ENCODE data around the gene LACTBL1. TPM values are rescaled to one million over a fixed set of nuclear protein-coding genes. Genes with fewer than 3 reads are reported as not detected.

Gene LACTBL1
- total and polyA plus RNA-seq, 2 experiments from 2014 or later, result not detected

DNA sequence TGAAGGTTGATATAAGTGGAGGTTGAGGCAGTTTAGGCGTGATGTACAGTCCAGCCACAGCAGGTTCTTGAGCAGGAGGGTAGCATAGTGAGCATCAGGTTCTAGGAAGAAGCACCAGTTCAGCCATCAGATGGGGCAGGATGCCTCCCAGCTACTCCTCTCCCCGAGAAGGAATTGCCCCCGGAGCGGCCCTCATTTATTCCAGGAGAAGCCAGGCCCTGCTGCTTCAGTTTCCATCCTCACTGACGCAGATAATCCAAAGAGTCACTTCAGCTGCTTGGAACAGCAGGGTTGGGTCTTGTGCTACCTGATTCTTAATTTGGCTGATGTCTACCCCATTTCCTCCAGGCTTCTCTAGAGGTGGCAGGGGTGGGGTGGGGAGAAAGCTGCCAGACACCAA is 54.7 kb downstream of the LACTBL1 start:
- H3K36me3 ChIP-seq (ENCODE audit: insufficient read depth), result no peaks in the 10 kb centered on the region
- no peaks in the 10 kb centered on the region for H3K27me3 ChIP-seq (ENCODE audit: insufficient read depth)
- H3F3A ChIP-seq (replicated peaks; ENCODE audit: low read depth), result no peaks in the 10 kb centered on the region
- Mint-ChIP-seq H3K36me3 (ENCODE audit: low read depth) (no peaks in the 10 kb centered on the region), H3K27me3 (ENCODE audit: insufficient read depth, low read depth, poor library complexity) (peaks cover 11% of the 10 kb centered on the region), H3K4me3 (no peak overlapping the region), H3K27ac (no peak overlapping the region), H3K4me1 (peaks cover 9% of the 10 kb centered on the region), H3K9me3 (no peaks in the 10 kb centered on the region)
- H3K4me3 ChIP-seq, result no peak overlapping the region
- no peak overlapping the region for H3K27ac ChIP-seq (ENCODE audit: low read depth)
- TF ChIP-seq, protein P1, sequence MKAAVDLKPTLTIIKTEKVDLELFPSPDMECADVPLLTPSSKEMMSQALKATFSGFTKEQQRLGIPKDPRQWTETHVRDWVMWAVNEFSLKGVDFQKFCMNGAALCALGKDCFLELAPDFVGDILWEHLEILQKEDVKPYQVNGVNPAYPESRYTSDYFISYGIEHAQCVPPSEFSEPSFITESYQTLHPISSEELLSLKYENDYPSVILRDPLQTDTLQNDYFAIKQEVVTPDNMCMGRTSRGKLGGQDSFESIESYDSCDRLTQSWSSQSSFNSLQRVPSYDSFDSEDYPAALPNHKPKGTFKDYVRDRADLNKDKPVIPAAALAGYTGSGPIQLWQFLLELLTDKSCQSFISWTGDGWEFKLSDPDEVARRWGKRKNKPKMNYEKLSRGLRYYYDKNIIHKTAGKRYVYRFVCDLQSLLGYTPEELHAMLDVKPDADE (IDR thresholded peaks at IDR 0.05), result no peak
- TF ChIP-seq JUNB (IDR thresholded peaks at IDR 0.05; ENCODE audit: unreplicated experiment), result no peak
- TF ChIP-seq, protein P2, sequence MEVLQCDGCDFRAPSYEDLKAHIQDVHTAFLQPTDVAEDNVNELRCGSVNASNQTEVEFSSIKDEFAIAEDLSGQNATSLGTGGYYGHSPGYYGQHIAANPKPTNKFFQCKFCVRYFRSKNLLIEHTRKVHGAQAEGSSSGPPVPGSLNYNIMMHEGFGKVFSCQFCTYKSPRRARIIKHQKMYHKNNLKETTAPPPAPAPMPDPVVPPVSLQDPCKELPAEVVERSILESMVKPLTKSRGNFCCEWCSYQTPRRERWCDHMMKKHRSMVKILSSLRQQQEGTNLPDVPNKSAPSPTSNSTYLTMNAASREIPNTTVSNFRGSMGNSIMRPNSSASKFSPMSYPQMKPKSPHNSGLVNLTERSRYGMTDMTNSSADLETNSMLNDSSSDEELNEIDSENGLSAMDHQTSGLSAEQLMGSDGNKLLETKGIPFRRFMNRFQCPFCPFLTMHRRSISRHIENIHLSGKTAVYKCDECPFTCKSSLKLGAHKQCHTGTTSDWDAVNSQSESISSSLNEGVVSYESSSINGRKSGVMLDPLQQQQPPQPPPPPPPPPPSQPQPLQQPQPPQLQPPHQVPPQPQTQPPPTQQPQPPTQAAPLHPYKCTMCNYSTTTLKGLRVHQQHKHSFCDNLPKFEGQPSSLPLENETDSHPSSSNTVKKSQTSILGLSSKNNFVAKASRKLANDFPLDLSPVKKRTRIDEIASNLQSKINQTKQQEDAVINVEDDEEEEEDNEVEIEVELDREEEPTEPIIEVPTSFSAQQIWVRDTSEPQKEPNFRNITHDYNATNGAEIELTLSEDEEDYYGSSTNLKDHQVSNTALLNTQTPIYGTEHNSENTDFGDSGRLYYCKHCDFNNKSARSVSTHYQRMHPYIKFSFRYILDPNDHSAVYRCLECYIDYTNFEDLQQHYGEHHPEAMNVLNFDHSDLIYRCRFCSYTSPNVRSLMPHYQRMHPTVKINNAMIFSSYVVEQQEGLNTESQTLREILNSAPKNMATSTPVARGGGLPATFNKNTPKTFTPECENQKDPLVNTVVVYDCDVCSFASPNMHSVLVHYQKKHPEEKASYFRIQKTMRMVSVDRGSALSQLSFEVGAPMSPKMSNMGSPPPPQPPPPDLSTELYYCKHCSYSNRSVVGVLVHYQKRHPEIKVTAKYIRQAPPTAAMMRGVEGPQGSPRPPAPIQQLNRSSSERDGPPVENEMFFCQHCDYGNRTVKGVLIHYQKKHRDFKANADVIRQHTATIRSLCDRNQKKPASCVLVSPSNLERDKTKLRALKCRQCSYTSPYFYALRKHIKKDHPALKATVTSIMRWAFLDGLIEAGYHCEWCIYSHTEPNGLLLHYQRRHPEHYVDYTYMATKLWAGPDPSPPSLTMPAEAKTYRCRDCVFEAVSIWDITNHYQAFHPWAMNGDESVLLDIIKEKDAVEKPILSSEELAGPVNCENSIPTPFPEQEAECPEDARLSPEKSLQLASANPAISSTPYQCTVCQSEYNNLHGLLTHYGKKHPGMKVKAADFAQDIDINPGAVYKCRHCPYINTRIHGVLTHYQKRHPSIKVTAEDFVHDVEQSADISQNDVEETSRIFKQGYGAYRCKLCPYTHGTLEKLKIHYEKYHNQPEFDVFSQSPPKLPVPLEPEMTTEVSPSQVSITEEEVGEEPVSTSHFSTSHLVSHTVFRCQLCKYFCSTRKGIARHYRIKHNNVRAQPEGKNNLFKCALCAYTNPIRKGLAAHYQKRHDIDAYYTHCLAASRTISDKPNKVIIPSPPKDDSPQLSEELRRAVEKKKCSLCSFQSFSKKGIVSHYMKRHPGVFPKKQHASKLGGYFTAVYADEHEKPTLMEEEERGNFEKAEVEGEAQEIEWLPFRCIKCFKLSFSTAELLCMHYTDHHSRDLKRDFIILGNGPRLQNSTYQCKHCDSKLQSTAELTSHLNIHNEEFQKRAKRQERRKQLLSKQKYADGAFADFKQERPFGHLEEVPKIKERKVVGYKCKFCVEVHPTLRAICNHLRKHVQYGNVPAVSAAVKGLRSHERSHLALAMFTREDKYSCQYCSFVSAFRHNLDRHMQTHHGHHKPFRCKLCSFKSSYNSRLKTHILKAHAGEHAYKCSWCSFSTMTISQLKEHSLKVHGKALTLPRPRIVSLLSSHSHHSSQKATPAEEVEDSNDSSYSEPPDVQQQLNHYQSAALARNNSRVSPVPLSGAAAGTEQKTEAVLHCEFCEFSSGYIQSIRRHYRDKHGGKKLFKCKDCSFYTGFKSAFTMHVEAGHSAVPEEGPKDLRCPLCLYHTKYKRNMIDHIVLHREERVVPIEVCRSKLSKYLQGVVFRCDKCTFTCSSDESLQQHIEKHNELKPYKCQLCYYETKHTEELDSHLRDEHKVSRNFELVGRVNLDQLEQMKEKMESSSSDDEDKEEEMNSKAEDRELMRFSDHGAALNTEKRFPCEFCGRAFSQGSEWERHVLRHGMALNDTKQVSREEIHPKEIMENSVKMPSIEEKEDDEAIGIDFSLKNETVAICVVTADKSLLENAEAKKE (CRISPR knock-in tag; IDR thresholded peaks at IDR 0.05), result no peak
- no peak for TF ChIP-seq NANOG (IDR thresholded peaks at IDR 0.05; ENCODE audit: borderline replicate concordance)
- TF ChIP-seq EZH2 (IDR thresholded peaks at IDR 0.05; ENCODE audit: low read depth, unreplicated experiment), result no peak
- no peak for TF ChIP-seq STAT1 (IDR thresholded peaks at IDR 0.05; ENCODE audit: unreplicated experiment)
- TF ChIP-seq, protein P3, sequence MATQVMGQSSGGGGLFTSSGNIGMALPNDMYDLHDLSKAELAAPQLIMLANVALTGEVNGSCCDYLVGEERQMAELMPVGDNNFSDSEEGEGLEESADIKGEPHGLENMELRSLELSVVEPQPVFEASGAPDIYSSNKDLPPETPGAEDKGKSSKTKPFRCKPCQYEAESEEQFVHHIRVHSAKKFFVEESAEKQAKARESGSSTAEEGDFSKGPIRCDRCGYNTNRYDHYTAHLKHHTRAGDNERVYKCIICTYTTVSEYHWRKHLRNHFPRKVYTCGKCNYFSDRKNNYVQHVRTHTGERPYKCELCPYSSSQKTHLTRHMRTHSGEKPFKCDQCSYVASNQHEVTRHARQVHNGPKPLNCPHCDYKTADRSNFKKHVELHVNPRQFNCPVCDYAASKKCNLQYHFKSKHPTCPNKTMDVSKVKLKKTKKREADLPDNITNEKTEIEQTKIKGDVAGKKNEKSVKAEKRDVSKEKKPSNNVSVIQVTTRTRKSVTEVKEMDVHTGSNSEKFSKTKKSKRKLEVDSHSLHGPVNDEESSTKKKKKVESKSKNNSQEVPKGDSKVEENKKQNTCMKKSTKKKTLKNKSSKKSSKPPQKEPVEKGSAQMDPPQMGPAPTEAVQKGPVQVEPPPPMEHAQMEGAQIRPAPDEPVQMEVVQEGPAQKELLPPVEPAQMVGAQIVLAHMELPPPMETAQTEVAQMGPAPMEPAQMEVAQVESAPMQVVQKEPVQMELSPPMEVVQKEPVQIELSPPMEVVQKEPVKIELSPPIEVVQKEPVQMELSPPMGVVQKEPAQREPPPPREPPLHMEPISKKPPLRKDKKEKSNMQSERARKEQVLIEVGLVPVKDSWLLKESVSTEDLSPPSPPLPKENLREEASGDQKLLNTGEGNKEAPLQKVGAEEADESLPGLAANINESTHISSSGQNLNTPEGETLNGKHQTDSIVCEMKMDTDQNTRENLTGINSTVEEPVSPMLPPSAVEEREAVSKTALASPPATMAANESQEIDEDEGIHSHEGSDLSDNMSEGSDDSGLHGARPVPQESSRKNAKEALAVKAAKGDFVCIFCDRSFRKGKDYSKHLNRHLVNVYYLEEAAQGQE (IDR thresholded peaks at IDR 0.05; ENCODE audit: unreplicated experiment), result no peak
- no peak for TF ChIP-seq CREB1 (CRISPR knock-in tag; IDR thresholded peaks at IDR 0.05; ENCODE audit: low read depth)
- TF ChIP-seq EZH2phosphoT487 (IDR thresholded peaks at IDR 0.05; ENCODE audit: unreplicated experiment), result no peak
- TF ChIP-seq POLR2AphosphoS5 (IDR thresholded peaks at IDR 0.05; ENCODE audit: low read depth), result no peak
- TF ChIP-seq, protein P4, sequence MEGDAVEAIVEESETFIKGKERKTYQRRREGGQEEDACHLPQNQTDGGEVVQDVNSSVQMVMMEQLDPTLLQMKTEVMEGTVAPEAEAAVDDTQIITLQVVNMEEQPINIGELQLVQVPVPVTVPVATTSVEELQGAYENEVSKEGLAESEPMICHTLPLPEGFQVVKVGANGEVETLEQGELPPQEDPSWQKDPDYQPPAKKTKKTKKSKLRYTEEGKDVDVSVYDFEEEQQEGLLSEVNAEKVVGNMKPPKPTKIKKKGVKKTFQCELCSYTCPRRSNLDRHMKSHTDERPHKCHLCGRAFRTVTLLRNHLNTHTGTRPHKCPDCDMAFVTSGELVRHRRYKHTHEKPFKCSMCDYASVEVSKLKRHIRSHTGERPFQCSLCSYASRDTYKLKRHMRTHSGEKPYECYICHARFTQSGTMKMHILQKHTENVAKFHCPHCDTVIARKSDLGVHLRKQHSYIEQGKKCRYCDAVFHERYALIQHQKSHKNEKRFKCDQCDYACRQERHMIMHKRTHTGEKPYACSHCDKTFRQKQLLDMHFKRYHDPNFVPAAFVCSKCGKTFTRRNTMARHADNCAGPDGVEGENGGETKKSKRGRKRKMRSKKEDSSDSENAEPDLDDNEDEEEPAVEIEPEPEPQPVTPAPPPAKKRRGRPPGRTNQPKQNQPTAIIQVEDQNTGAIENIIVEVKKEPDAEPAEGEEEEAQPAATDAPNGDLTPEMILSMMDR (conservative IDR thresholded peaks at IDR 0.05; ENCODE audit: low read depth in 2 of 2), result no peak
- no peaks in the 10 kb centered on the region for H3K4me1 ChIP-seq (ENCODE audit: insufficient read depth)
- H3K79me2 ChIP-seq (replicated peaks; ENCODE audit: insufficient read depth), result no peaks in the 10 kb centered on the region
- H3K9me2 ChIP-seq (ENCODE audit: insufficient read depth), result no peaks in the 10 kb centered on the region
- H3K4me2 ChIP-seq, result no peak overlapping the region
- no peak for DNase-seq (ENCODE audit: low spot score)
- H2AFZ ChIP-seq, result no peak overlapping the region
- no peaks in the 10 kb centered on the region for H4K20me1 ChIP-seq (replicated peaks; ENCODE audit: insufficient read depth)
- ATAC-seq, result no peak
